ENCODE data around the gene DLG4.
A peak's percentile ranks its signal among the peaks of the same experiment; 100 is the strongest.

The DLG4 gene

DNA sequence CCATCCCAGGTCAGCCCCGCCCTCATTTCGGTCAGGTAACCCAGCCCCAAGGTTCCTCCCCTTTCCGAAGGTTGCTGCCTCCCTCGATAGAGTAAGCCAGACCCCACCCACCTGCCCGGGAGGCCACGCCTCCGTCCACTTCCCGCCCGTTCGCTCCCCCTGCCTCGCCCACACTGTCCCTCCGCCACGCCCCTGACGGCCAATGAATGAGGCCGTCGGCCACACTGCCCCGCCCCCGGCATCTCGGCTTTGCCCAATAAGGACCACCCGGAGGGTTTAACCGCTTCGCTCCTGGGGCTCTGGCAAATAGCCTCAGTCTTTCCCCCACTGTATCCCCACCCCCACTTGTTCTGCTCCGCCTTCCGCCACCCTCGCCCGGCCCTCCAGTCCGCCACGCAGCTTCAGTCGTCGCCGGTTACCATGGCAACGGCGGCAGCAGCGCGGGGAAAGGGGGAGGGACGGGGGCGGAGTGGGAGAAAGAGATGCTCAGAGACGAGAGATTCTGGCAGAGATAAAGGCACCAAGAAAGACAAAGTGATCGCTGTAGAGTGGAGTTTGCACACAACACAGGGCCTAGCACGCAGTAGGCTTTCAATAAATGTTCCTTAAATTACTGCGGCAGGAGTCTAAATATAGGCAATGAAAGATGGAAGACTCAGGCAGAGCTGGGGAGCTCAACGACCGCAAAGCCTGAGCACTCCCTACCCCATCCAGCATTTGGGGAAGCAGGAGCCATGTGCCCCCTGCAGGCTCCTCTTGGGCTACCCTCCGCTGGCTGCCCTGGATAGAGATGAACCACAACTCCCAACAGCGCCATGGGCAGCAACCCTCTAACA is 5.1 kb downstream of the DLG4 start (continued):
- TF ChIP-seq TSHZ1 (tag by site-specific recombination; IDR thresholded peaks at IDR 0.05; ENCODE audit: borderline replicate concordance) (no peak), SCRT1 (tag by site-specific recombination; IDR thresholded peaks at IDR 0.05; ENCODE audit: borderline replicate concordance) (no peak), KLF16 (tag by site-specific recombination; IDR thresholded peaks at IDR 0.05) (peak; percentile 78), ZNF24 (tag by site-specific recombination; IDR thresholded peaks at IDR 0.05) (no peak), ZFP41 (tag by site-specific recombination; IDR thresholded peaks at IDR 0.05; ENCODE audit: borderline replicate concordance) (no peak), MZF1 (tag by site-specific recombination; IDR thresholded peaks at IDR 0.05; ENCODE audit: borderline replicate concordance) (peak; percentile 93), OVOL3 (tag by site-specific recombination; IDR thresholded peaks at IDR 0.05) (no peak), ZBTB48 (tag by site-specific recombination; IDR thresholded peaks at IDR 0.05) (no peak), HOXC10 (CRISPR knock-in tag; IDR thresholded peaks at IDR 0.05) (no peak), PATZ1 (tag by site-specific recombination; IDR thresholded peaks at IDR 0.05) (peak; percentile 96), MEIS1 (CRISPR knock-in tag; IDR thresholded peaks at IDR 0.05; ENCODE audit: borderline replicate concordance) (no peak), ZNF530 (tag by site-specific recombination; IDR thresholded peaks at IDR 0.05; ENCODE audit: low read depth) (no peak), PRDM4 (tag by site-specific recombination; IDR thresholded peaks at IDR 0.05) (no peak), ZNF560 (tag by site-specific recombination; IDR thresholded peaks at IDR 0.05; ENCODE audit: borderline replicate concordance) (no peak), ZNF692 (tag by site-specific recombination; IDR thresholded peaks at IDR 0.05) (0 out of 2 replicates have a peak, but pooled peaks have one; percentile 11), ZNF791 (tag by site-specific recombination; IDR thresholded peaks at IDR 0.05) (no peak), ZBTB17 (tag by site-specific recombination; IDR thresholded peaks at IDR 0.05) (peak; percentile 97)
- TF ChIP-seq, protein P1, sequence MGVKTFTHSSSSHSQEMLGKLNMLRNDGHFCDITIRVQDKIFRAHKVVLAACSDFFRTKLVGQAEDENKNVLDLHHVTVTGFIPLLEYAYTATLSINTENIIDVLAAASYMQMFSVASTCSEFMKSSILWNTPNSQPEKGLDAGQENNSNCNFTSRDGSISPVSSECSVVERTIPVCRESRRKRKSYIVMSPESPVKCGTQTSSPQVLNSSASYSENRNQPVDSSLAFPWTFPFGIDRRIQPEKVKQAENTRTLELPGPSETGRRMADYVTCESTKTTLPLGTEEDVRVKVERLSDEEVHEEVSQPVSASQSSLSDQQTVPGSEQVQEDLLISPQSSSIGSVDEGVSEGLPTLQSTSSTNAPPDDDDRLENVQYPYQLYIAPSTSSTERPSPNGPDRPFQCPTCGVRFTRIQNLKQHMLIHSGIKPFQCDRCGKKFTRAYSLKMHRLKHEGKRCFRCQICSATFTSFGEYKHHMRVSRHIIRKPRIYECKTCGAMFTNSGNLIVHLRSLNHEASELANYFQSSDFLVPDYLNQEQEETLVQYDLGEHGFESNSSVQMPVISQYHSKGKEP (tag by site-specific recombination; IDR thresholded peaks at IDR 0.05), result no peak
- TF ChIP-seq, protein P2, sequence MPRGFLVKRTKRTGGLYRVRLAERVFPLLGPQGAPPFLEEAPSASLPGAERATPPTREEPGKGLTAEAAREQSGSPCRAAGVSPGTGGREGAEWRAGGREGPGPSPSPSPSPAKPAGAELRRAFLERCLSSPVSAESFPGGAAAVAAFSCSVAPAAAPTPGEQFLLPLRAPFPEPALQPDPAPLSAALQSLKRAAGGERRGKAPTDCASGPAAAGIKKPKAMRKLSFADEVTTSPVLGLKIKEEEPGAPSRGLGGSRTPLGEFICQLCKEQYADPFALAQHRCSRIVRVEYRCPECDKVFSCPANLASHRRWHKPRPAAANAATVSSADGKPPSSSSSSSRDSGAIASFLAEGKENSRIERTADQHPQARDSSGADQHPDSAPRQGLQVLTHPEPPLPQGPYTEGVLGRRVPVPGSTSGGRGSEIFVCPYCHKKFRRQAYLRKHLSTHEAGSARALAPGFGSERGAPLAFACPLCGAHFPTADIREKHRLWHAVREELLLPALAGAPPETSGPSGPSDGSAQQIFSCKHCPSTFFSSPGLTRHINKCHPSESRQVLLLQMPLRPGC (tag by site-specific recombination; IDR thresholded peaks at IDR 0.05), result peak; percentile 24; the same call in 1 of the 2 replicates
- TF ChIP-seq, protein P3, sequence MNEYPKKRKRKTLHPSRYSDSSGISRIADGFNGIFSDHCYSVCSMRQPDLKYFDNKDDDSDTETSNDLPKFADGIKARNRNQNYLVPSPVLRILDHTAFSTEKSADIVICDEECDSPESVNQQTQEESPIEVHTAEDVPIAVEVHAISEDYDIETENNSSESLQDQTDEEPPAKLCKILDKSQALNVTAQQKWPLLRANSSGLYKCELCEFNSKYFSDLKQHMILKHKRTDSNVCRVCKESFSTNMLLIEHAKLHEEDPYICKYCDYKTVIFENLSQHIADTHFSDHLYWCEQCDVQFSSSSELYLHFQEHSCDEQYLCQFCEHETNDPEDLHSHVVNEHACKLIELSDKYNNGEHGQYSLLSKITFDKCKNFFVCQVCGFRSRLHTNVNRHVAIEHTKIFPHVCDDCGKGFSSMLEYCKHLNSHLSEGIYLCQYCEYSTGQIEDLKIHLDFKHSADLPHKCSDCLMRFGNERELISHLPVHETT (tag by site-specific recombination; IDR thresholded peaks at IDR 0.05), result peak; percentile 51; the same call in 1 of the 2 replicates

Measured in HEK293 (cell line).